K562 (cell line): ENCODE measurements around the gene ETNK2. TPM values are rescaled to one million over a fixed set of nuclear protein-coding genes. Genes with fewer than 3 reads are reported as not detected.

ENCODE experiments used
- ATAC-seq: fragments of 200-7000 bp; cut with Tn5 transposase; 3 replicates; pipeline ENCODE4 v1.9.1; 2020; ENCODE audit warnings: moderate library complexity
- BruUV-seq: library from RNA; stranded (reverse); fragments of 400-500 nt; replicated peaks from 2 replicates; lab custom pipeline; 2021; lab: Mats Ljungman, UMichigan
- CTCF ChIA-PET: fragments of 300-600 bp; formaldehyde crosslinking; extraction: SDS; loops from one replicate; lab custom pipeline; 2021; ENCODE audit warnings: low intra/inter-chr PET ratio; lab: Yijun Ruan, JAX
- POLR2A ChIA-PET: fragments of 300-600, 350-650 bp; sonication (Branson Sonifier 250); formaldehyde crosslinking; extraction: SDS; loops from one replicate; lab custom pipeline; 2021; ENCODE audit warnings: antibody characterized with exemption, inconsistent platforms; lab: Yijun Ruan, JAX
- DNase-seq, 4 experiments: peaks; one replicate each; pipeline versions ENCODE4 v3.0.0 to v3.0.0-alpha.2; 2011 to 2018; ENCODE audit warnings: low spot score in 3 of 4, mixed read lengths in 3 of 4; ENCODE audit errors: extremely low read depth in 1 of 4
- FAIRE-seq: peaks from 2 replicates; lab custom pipeline; 2011; peaks lifted over from hg19 to GRCh38; lab: Jason Lieb, UNC
- H2AFZ ChIP-seq: 2 replicates; pipeline ENCODE4 v1.6.0; 2011; ENCODE audit warnings: low read depth, low read length, control low read depth, inconsistent platforms
- H3K27ac ChIP-seq: fragments of 200-600 bp; 3 replicates; pipeline ENCODE4 v1.8.0; 2011; ENCODE audit warnings: low read depth, mild to moderate bottlenecking, control low read depth, inconsistent platforms, low read length, moderate library complexity, mixed read lengths; ENCODE audit errors: extremely low read depth
- H3K27me3 ChIP-seq, 2 experiments: fragments of 300-600 bp in 1 of 2; 2 replicates in 1 of 2; 3 replicates in 1 of 2; pipeline versions ENCODE4 v1.6.0 to v1.8.0; 2011; ENCODE audit warnings: inconsistent platforms in 2 of 2, low read length in 2 of 2, mild to moderate bottlenecking in 1 of 2, mixed read lengths in 1 of 2, moderate library complexity in 1 of 2; ENCODE audit not compliant: control insufficient read depth in 2 of 2, insufficient read depth in 2 of 2
- H3K36me3 ChIP-seq: fragments of 300-600 bp; 3 replicates; pipeline ENCODE4 v1.8.0; 2011; ENCODE audit warnings: mild to moderate bottlenecking, low read length, inconsistent platforms; ENCODE audit not compliant: control insufficient read depth, insufficient read depth
- H3K4me1 ChIP-seq, 2 experiments: fragments of 200-600 bp in 1 of 2; replicated peaks in 1 of 2; 2 replicates in 1 of 2; 3 replicates in 1 of 2; pipeline versions ENCODE4 v1.5.1 to v1.8.0; 2011; ENCODE audit warnings: inconsistent platforms in 2 of 2, low read length in 2 of 2, mild to moderate bottlenecking in 1 of 2, mixed read lengths in 1 of 2, moderate library complexity in 1 of 2; ENCODE audit not compliant: control insufficient read depth in 2 of 2, insufficient read depth in 2 of 2
- H3K4me2 ChIP-seq: 2 replicates; pipeline ENCODE4 v1.6.1; 2011; ENCODE audit warnings: low read length, control low read depth, inconsistent platforms, mixed read lengths; ENCODE audit not compliant: insufficient read depth
- H3K4me3 ChIP-seq: fragments of 200-600 bp; sonication (generic), shearing (Covaris generic); 2 replicates; pipeline ENCODE4 v1.5.1; 2016; ENCODE audit warnings: control low read depth, inconsistent platforms
- H3K79me2 ChIP-seq: fragments of 200-600 bp; 3 replicates; pipeline ENCODE4 v1.8.0; 2011; ENCODE audit warnings: low read length, inconsistent platforms; ENCODE audit not compliant: control insufficient read depth, insufficient read depth
- H3K9ac ChIP-seq, 2 experiments: 2 replicates each; pipeline versions ENCODE4 v1.6.0 to v1.6.1; 2011; ENCODE audit warnings: low read depth in 2 of 2, low read length in 2 of 2, control low read depth in 1 of 2, inconsistent platforms in 1 of 2, mild to moderate bottlenecking in 1 of 2, mixed read lengths in 1 of 2; ENCODE audit not compliant: insufficient read depth in 1 of 2
- H3K9me1 ChIP-seq: one replicate; pipeline ENCODE4 v1.6.0; 2011; ENCODE audit warnings: inconsistent platforms, mild to moderate bottlenecking, low read length, moderate library complexity; ENCODE audit not compliant: control insufficient read depth, insufficient read depth
- H3K9me3 ChIP-seq: replicated peaks from 2 replicates; pipeline ENCODE4 v1.5.1; 2011; ENCODE audit warnings: low read depth, low read length, inconsistent platforms; ENCODE audit not compliant: control insufficient read depth, insufficient read depth
- H4K20me1 ChIP-seq: replicated peaks from 2 replicates; pipeline ENCODE4 v1.6.1; 2011; ENCODE audit warnings: low read length, inconsistent platforms, mixed read lengths; ENCODE audit not compliant: control insufficient read depth, insufficient read depth
- CCAR2 ChIP-seq: fragments of 200-400 bp; formaldehyde crosslinking; IDR thresholded peaks from 2 replicates; pipeline ENCODE4 v1.6.1; 2017; ENCODE audit warnings: mild to moderate bottlenecking, low read depth, low read length
- EP300 ChIP-seq: IDR thresholded peaks from 2 replicates; pipeline ENCODE4 v1.6.1; 2012; ENCODE audit warnings: low read length, improper control_type of control experiment
- ILK ChIP-seq: fragments of 450-650 bp; IDR thresholded peaks from 2 replicates; pipeline ENCODE4 v1.6.1; 2016; ENCODE audit warnings: missing genetic modification characterization, low read depth, mild to moderate bottlenecking, missing compliant biosample characterization, moderate library complexity, borderline replicate concordance
- MIER1 ChIP-seq: fragments of 450-650 bp; IDR thresholded peaks from 2 replicates; pipeline ENCODE4 v1.6.1; 2016; ENCODE audit warnings: antibody characterized with exemption, mild to moderate bottlenecking, low read depth
- MTA3 ChIP-seq: fragments of 450-650 bp; formaldehyde crosslinking; IDR thresholded peaks from 2 replicates; pipeline ENCODE4 v1.6.1; 2017; ENCODE audit warnings: mild to moderate bottlenecking, borderline replicate concordance
- NR1H2 ChIP-seq: sonication (generic); formaldehyde crosslinking; IDR thresholded peaks from 2 replicates; pipeline ENCODE4 v1.4.0; 2020; ENCODE audit warnings: mild to moderate bottlenecking, missing genetic modification reagents
- PRMT5 ChIP-seq: sonication (generic); formaldehyde crosslinking; IDR thresholded peaks from 2 replicates; pipeline ENCODE4 v1.5.0; 2020; ENCODE audit warnings: missing genetic modification reagents
- PURB ChIP-seq: sonication (generic); formaldehyde crosslinking; IDR thresholded peaks from 2 replicates; pipeline ENCODE4 v1.9.0; 2021; ENCODE audit warnings: low read depth, mild to moderate bottlenecking, missing genetic modification reagents
- SMARCA4 ChIP-seq: fragments of 450-650 bp; IDR thresholded peaks from 2 replicates; pipeline ENCODE4 v1.6.1; 2016
- SRSF9 ChIP-seq: fragments of 200-400 bp; formaldehyde crosslinking; IDR thresholded peaks from 2 replicates; pipeline ENCODE4 v1.6.1; 2017; ENCODE audit warnings: low read depth, low read length, borderline replicate concordance
- TRIM24 ChIP-seq, 2 experiments: fragments of 450-650 bp; IDR thresholded peaks; 2 replicates each; pipeline ENCODE4 v1.6.1; 2016
- ZNF197 ChIP-seq: fragments of 200-800 bp; sonication (Bioruptor generic); IDR thresholded peaks from 2 replicates; pipeline ENCODE4 v1.6.1; 2016; ENCODE audit warnings: low read depth, missing genetic modification characterization, missing compliant biosample characterization
- WGBS: fragments of 100-300 bp; shearing (Covaris generic); methylation state at CpG from one replicate; pipeline ENCODE4 v1.1.6; 2016; ENCODE audit warnings: low coverage, mixed read lengths; ENCODE audit not compliant: insufficient coverage; ENCODE audit errors: missing lambda C conversion rate; 5-methylcytosine and 5-hydroxymethylcytosine counted together
- in situ Hi-C: fragments of 300-500 bp; cut with MboI; formaldehyde crosslinking; loops from 4 replicates; pipeline ENCODE4 v1.15.0; 2018; ENCODE audit warnings: inconsistent platforms, mixed read lengths
- intact Hi-C: fragments of 100-400 bp; cut with micrococcal nuclease; formaldehyde crosslinking; loops from 2 replicates; pipeline ENCODE4 v1.14.2; 2022
- polyA plus RNA-seq, 8 experiments: library from polyadenylated mRNA; depleted of rRNA in 4 of 8; stranded (reverse) in 5 of 8; unstranded in 3 of 8; fragments of >200 nt; fragmentation: Nextera tagmentation in 2 of 8; fragmentation: Illumina TruSeq in 1 of 8; extraction: Ambion mirVana in 2 of 8; extraction: Trizol in 1 of 8; gene quantifications; 2 replicates each; pipeline versions ENCODE4 v1.2.1 to v1.2.3, GENCODE V29; 2011 to 2014; ENCODE audit warnings: inconsistent platforms in 1 of 8, missing spikeins in 1 of 8
- total RNA-seq, 7 experiments: library from RNA; depleted of rRNA in 6 of 7; stranded (reverse); fragments of >200 nt in 6 of 7; fragmentation: Illumina TruSeq in 2 of 7; extraction: Trizol in 2 of 7; gene quantifications; 2 replicates each; pipeline versions ENCODE4 v1.2.1 to v1.2.3, GENCODE V29; 2011 to 2021; ENCODE audit warnings: low replicate concordance in 1 of 7

ETNK2 gene
- total and polyA plus RNA-seq, 9 of the 15 experiments (the other 6 are each of a cell fraction or from before 2014, with no cell fraction given): 0.03 to 0.38 (median 0.13) TPM; not detected in 4

- H3K9me3 ChIP-seq: no peaks in the 10 kb centered on the region
- ChIA-PET CTCF (no interaction called here), POLR2A (interaction anchor here (0.6 to 1.1 kb wide), 2 partner anchors 11 to 230 kb away, joined by 3 read pairs; no protein-coding TSS in a partner anchor)
- H3K9ac ChIP-seq: no peak overlapping the region
- no TSS peak for BruUV-seq
- no peak overlapping the region for H2AFZ ChIP-seq
- H3K36me3 ChIP-seq: no peaks in the 10 kb centered on the region
- no peaks in the 10 kb centered on the region for H3K9me1 ChIP-seq
- no peaks in the 10 kb centered on the region for H3K79me2 ChIP-seq
- H3K4me1 ChIP-seq: no peaks in the 10 kb centered on the region
- in situ Hi-C loops (no loop called here), intact Hi-C loops (no loop called here)
- WGBS: 0% methylated on average over 3 of the region's 3 CpGs
- H3K4me2 ChIP-seq: no peak overlapping the region
- no peak for TF ChIP-seq TRIM24 (IDR thresholded peaks at IDR 0.05)
- no peak for TF ChIP-seq ZNF197 (CRISPR knock-in tag)
- TF ChIP-seq SRSF9: no peak
- TF ChIP-seq MTA3: no peak
- no peak for TF ChIP-seq SMARCA4
- no peak for TF ChIP-seq NR1H2 (CRISPR knock-in tag)
- no peak for TF ChIP-seq MIER1
- TF ChIP-seq ILK: no peak
- TF ChIP-seq PURB: no peak
- TF ChIP-seq PRMT5 (CRISPR knock-in tag): no peak
- TF ChIP-seq EP300: no peak
- no peak for TF ChIP-seq CCAR2
- H3K27me3 ChIP-seq: peaks cover 22 to 48% of the 10 kb centered on the region in 2 experiments; a peak in 3 of 5 replicates
- no peak overlapping the region for H3K4me3 ChIP-seq
- ATAC-seq (no peak), DNase-seq (no peak), FAIRE-seq (no peak)
- H3K27ac ChIP-seq: no peak overlapping the region
- peaks cover 12% of the 10 kb centered on the region; the same call in 1 of the 2 replicates for H4K20me1 ChIP-seq
Measured at GRCh38 chr1:204141131-204141530, 10.7 kb downstream of the ETNK2 start.
